CD4-positive, alpha-beta T cell treated with Interleukin-6 at 100 ng/mL for 8 hours (primary cell): ENCODE measurements around the gene THOC6.
"Not testable (repeated sequence)": the region's sequence is repeated elsewhere in the genome, so short reads cannot be mapped to it uniquely, and the experiment has no call there.

Experiments
- DNase-seq: peaks from one replicate; pipeline ENCODE4 v3.0.0-alpha.2; 2020; ENCODE audit warnings: mixed read lengths, low spot score

The THOC6 gene

GRCh38 chr16:3054965-3055733 lies 31.3 kb downstream of the THOC6 start:
- no peak for DNase-seq

- not testable (repeated sequence) for DNase-seq
Measured at GRCh38 chr16:3055734-3056115, 31.9 kb downstream of the THOC6 start.

GRCh38 chr16:3056336-3057180 lies 32.7 kb downstream of the THOC6 start:
- no peak for DNase-seq

- no peak for DNase-seq
Measured at GRCh38 chr16:3057181-3058138, 33.6 kb downstream of the THOC6 start.

- DNase-seq = peak; percentile 59
Measured at GRCh38 chr16:3058139-3059030, 34.5 kb downstream of the THOC6 start.

GRCh38 chr16:3059041-3059722 lies 35.3 kb downstream of the THOC6 start:
- peak; percentile 85 for DNase-seq

GRCh38 chr16:3059723-3060242 lies 35.9 kb downstream of the THOC6 start:
- no peak for DNase-seq

- no peak for DNase-seq
Measured at GRCh38 chr16:3060339-3061127, 36.7 kb downstream of the THOC6 start.

- DNase-seq = no peak
Measured at GRCh38 chr16:3062553-3062952, 38.7 kb downstream of the THOC6 start.

GRCh38 chr16:3063625-3064386 lies 40.0 kb downstream of the THOC6 start:
- no peak for DNase-seq

GRCh38 chr16:3065069-3065741 lies 41.4 kb downstream of the THOC6 start, which contains the start of gene IL32:
Gene IL32 (plus strand): TSS chr16:3065640. CDS start chr16:3065812, 172 bp downstream.
- peak; percentile 84 for DNase-seq

GRCh38 chr16:3065742-3066439 lies 42.1 kb downstream of the THOC6 start:
- no peak for DNase-seq

GRCh38 chr16:3066440-3066748 lies 42.6 kb downstream of the THOC6 start:
- DNase-seq = no peak

- no peak for DNase-seq
Measured at GRCh38 chr16:3068487-3068886, 44.7 kb downstream of the THOC6 start.

- DNase-seq = not testable (repeated sequence)
Measured at GRCh38 chr16:3069146-3069545, 45.3 kb downstream of the THOC6 start.

- DNase-seq = no peak
Measured at GRCh38 chr16:3070608-3071111, 46.8 kb downstream of the THOC6 start.

- DNase-seq = no peak
Measured at GRCh38 chr16:3071655-3072054, 47.8 kb downstream of the THOC6 start.
